ENCODE results near the gene BRINP2. TPM values are rescaled to one million over a fixed set of nuclear protein-coding genes. Genes with fewer than 3 reads are reported as not detected.
A peak's percentile ranks its signal among the peaks of the same experiment; 100 is the strongest.

BRINP2 gene
- total RNA-seq, 4 donors from 2014 or later: not detected

GRCh38 chr1:177200290-177200689 lies 29.5 kb downstream of the BRINP2 start:
- no peak for DNase-seq
- Histone ChIP-seq H3K36me3 (no peaks in the 10 kb centered on the region), H3K27me3 (no peaks in the 10 kb centered on the region), H3K27ac (no peak overlapping the region), H3K9me3 (no peaks in the 10 kb centered on the region), H3K4me1 (no peaks in the 10 kb centered on the region), H3K4me3 (no peak overlapping the region)
- TF ChIP-seq POLR2A (IDR thresholded peaks at IDR 0.05): no peak
- TF ChIP-seq, protein P1, sequence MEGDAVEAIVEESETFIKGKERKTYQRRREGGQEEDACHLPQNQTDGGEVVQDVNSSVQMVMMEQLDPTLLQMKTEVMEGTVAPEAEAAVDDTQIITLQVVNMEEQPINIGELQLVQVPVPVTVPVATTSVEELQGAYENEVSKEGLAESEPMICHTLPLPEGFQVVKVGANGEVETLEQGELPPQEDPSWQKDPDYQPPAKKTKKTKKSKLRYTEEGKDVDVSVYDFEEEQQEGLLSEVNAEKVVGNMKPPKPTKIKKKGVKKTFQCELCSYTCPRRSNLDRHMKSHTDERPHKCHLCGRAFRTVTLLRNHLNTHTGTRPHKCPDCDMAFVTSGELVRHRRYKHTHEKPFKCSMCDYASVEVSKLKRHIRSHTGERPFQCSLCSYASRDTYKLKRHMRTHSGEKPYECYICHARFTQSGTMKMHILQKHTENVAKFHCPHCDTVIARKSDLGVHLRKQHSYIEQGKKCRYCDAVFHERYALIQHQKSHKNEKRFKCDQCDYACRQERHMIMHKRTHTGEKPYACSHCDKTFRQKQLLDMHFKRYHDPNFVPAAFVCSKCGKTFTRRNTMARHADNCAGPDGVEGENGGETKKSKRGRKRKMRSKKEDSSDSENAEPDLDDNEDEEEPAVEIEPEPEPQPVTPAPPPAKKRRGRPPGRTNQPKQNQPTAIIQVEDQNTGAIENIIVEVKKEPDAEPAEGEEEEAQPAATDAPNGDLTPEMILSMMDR (IDR thresholded peaks at IDR 0.05 in 4 of 5, conservative IDR thresholded peaks at IDR 0.05 in 1 of 5): no peak
- in situ Hi-C loops (cut with MboI; ENCODE audit: low sequenced_read_pairs in 4 of 4) (no loop called here), intact Hi-C loops (cut with DNase I; ENCODE audit: low total_unique reads) (no loop called here)
- no peak for ATAC-seq

DNA sequence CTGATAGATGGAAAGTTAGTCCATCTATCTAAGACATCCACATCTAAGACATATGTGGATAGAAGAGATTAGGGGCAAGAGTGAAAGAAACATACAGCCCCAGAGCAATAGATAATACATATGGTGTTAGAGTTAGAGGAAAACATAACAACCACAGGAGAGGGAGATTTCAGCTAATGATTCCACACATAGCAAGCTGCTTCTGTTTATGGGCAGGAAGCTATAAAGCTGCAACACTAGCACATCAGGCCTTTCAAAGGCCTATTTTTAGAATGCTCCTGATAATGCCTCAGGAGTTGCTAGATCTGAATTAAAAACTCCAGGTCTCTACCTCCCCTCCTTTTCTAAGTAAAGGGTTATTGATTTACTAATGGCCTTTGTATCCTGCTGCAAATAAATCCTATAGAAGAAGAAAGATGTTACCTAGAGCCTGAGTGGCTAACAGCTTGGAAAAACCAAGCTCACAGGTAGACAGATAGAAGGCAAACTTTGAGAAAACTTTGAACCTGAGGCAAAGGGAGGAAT lies 36.1 kb downstream of the BRINP2 start:
- Histone ChIP-seq H3K4me1 (peaks cover 4 to 10% of the 10 kb centered on the region in 2 donors), H3K4me3 (no peak overlapping the region), H3K27me3 (no peaks in the 10 kb centered on the region), H3K9me3 (no peaks in the 10 kb centered on the region), H3K27ac (no peak overlapping the region), H3K36me3 (no peaks in the 10 kb centered on the region)
- in situ Hi-C loops (cut with MboI; ENCODE audit: low sequenced_read_pairs in 4 of 4): no loop called here
- ATAC-seq: no peak
- intact Hi-C loops (cut with DNase I; ENCODE audit: low total_unique reads): no loop called here
- TF ChIP-seq POLR2A (IDR thresholded peaks at IDR 0.05): no peak
- TF ChIP-seq, protein P1 (IDR thresholded peaks at IDR 0.05 in 4 of 5, conservative IDR thresholded peaks at IDR 0.05 in 1 of 5): no peak
- no peak for DNase-seq

GRCh38 chr1:177208920-177209319 lies 38.2 kb downstream of the BRINP2 start:
- intact Hi-C loops (cut with DNase I; ENCODE audit: low total_unique reads): no loop called here
- Histone ChIP-seq H3K27ac (peak overlapping the region in 2 of 4 donors; percentile 45 to 46), H3K4me1 (peaks cover 4 to 10% of the 10 kb centered on the region in 2 donors), H3K36me3 (no peaks in the 10 kb centered on the region), H3K27me3 (no peaks in the 10 kb centered on the region), H3K4me3 (no peak overlapping the region), H3K9me3 (no peaks in the 10 kb centered on the region)
- no peak for ATAC-seq
- TF ChIP-seq, protein P1 (IDR thresholded peaks at IDR 0.05 in 4 of 5, conservative IDR thresholded peaks at IDR 0.05 in 1 of 5): no peak
- DNase-seq: no peak
- in situ Hi-C loops (cut with MboI; ENCODE audit: low sequenced_read_pairs in 4 of 4): no loop called here

GRCh38 chr1:177209357-177209756 lies 38.6 kb downstream of the BRINP2 start:
- no peaks in the 10 kb centered on the region for H3K36me3 ChIP-seq
- H3K4me3 ChIP-seq: no peak overlapping the region
- ATAC-seq (peak; percentile 97 to 98), DNase-seq (peak; percentile 82 to 85)
- H3K27me3 ChIP-seq: no peaks in the 10 kb centered on the region
- no peaks in the 10 kb centered on the region for H3K9me3 ChIP-seq
- peaks cover 4 to 10% of the 10 kb centered on the region in 2 donors for H3K4me1 ChIP-seq
- in situ Hi-C loops (cut with MboI; ENCODE audit: low sequenced_read_pairs in 4 of 4): no loop called here
- H3K27ac ChIP-seq: peak overlapping the region in 3 of 4 donors; percentile 4 to 46 (median 45)
- intact Hi-C loops (cut with DNase I; ENCODE audit: low total_unique reads): no loop called here
- TF ChIP-seq, protein P1 (IDR thresholded peaks at IDR 0.05 in 4 of 5, conservative IDR thresholded peaks at IDR 0.05 in 1 of 5): no peak
- TF ChIP-seq POLR2A (IDR thresholded peaks at IDR 0.05): no peak

GRCh38 chr1:177210071-177210470 lies 39.3 kb downstream of the BRINP2 start:
- Histone ChIP-seq H3K36me3 (no peaks in the 10 kb centered on the region), H3K4me3 (no peak overlapping the region), H3K27me3 (no peaks in the 10 kb centered on the region), H3K4me1 (peaks cover 4 to 10% of the 10 kb centered on the region in 2 donors), H3K27ac (peak overlapping the region in 1 of 4 donors; percentile 46), H3K9me3 (no peaks in the 10 kb centered on the region)
- no peak for TF ChIP-seq POLR2A (IDR thresholded peaks at IDR 0.05)
- TF ChIP-seq, protein P1 (IDR thresholded peaks at IDR 0.05 in 4 of 5, conservative IDR thresholded peaks at IDR 0.05 in 1 of 5): no peak
- DNase-seq: no peak
- intact Hi-C loops (cut with DNase I; ENCODE audit: low total_unique reads) (no loop called here), in situ Hi-C loops (cut with MboI; ENCODE audit: low sequenced_read_pairs in 4 of 4) (no loop called here)
- no peak for ATAC-seq
